GM19468 (cell line): ENCODE data around the gene FITM1.
A peak's percentile ranks its signal among the peaks of the same experiment; 100 is the strongest.
"Not testable (repeated sequence)": the region's sequence is repeated elsewhere in the genome, so short reads cannot be mapped to it uniquely, and the experiment has no call there.

Source experiments
- ATAC-seq: cut with Tn5 transposase; IDR thresholded peaks from one replicate; pipeline ENCODE4 v1.9.1; 2021; ENCODE audit warnings: mild to moderate bottlenecking, moderate library complexity, moderate number of reproducible peaks; ENCODE audit not compliant: unreplicated experiment; ENCODE audit errors: extremely low read depth

The FITM1 gene

GRCh38 chr14:24096545-24097181, 33.8 kb upstream of the FITM1 start:
- ATAC-seq, result no peak

DNA sequence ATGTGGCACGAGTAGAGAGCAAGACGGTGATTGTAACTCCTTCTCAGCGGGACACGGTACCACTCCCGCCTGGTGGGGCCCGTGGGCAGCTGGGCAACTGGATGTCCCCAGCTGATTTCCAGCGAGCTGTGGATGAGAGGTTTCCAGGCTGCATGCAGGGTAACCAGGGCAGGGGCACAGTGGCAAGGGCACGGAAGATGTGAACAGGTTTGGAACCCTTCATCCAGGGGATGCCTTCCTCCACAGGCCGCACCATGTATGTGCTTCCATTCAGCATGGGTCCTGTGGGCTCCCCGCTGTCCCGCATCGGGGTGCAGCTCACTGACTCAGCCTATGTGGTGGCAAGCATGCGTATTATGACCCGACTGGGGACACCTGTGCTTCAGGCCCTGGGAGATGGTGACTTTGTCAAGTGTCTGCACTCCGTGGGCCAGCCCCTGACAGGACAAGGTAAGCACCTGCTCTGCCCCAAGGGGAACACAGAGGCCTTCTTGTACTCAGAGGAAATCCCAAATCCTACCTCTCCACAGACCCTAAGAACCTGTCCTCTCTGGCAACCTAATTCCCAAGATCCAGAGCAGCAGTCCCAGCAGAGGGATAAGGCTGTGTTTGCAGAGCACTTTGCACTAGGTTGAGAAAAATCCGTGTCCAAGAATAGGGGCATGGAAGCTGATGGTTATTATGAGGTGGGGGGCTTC, 32.1 kb upstream of the FITM1 start:
- ATAC-seq, result no peak

DNA sequence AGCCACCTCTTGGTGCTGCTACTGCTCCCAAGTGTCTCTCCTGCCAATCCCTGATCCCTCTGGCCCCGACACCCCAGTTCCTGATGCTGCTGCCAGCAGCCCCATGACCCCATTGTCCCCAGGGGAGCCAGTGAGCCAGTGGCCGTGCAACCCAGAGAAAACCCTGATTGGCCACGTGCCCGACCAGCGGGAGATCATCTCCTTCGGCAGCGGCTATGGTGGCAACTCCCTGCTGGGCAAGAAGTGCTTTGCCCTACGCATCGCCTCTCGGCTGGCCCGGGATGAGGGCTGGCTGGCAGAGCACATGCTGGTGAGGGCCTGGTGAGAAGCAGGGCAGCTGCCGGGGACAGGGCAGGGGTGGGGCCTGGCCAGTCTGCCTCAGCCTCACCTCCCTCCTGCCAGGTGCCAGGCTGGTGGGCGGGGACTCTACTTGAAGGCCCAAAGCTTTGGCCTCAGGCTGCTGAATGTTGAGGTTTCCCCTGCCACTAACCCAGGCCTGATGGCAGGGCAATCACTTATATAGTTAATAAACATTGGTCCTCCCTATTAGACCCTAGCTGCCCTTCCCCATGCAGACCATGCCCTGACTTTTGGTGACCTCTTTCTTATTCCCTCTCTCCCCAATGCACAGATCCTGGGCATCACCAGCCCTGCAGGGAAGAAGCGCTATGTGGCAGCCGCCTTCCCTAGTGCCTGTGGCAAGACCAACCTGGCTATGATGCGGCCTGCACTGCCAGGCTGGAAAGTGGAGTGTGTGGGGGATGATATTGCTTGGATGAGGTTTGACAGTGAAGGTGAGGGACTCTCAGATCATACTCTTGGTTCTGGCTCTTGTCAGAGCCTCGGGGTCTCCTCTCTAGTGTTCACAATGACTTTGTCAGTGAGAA, 31.3 kb upstream of the FITM1 start:
- no peak for ATAC-seq

GRCh38 chr14:24100197-24100981, 30.1 kb upstream of the FITM1 start:
- ATAC-seq, result no peak

- no peak for ATAC-seq
Observed at GRCh38 chr14:24100982-24101494, 29.4 kb upstream of the FITM1 start.

DNA sequence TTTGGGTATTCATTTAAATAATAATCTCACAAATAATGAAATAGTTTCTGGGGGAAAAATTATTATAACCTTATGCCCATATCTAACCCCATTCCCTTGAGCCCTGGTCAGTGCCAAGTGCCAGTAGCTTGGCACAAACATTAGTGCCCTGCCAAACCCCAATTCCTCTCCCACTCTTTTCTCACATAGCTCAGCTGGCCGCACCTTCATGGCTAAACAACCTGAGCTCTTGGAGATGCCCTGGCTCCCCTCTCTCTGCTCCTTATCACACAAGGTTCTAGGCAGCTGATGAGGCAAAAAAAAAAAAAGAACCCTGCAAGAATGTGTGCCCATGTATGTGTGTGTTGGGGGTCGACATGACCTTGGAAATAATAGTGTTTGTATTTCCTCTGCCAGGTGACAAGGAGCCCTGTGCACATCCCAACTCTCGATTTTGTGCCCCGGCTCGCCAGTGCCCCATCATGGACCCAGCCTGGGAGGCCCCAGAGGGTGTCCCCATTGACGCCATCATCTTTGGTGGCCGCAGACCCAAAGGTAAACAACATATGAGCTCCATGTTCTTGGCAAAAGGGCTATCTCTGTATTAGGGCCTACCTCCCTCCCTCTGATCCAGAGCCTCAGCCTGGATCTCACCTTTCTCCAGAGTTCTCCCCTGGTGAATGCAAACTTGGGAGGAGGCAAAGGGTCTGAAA, 28.0 kb upstream of the FITM1 start:
- no peak for ATAC-seq

DNA sequence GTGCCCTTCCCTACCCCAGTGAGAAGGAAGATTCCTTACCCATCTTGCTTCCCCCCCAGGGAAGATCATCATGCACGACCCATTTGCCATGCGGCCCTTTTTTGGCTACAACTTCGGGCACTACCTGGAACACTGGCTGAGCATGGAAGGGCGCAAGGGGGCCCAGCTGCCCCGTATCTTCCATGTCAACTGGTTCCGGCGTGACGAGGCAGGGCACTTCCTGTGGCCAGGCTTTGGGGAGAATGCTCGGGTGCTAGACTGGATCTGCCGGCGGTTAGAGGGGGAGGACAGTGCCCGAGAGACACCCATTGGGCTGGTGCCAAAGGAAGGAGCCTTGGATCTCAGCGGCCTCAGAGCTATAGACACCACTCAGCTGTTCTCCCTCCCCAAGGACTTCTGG, 27.0 kb upstream of the FITM1 start:
- no peak for ATAC-seq

GRCh38 chr14:24105609-24106239, 24.7 kb upstream of the FITM1 start:
- ATAC-seq, result not testable (repeated sequence)

GRCh38 chr14:24106672-24107271, 23.7 kb upstream of the FITM1 start:
- ATAC-seq, result no peak

DNA sequence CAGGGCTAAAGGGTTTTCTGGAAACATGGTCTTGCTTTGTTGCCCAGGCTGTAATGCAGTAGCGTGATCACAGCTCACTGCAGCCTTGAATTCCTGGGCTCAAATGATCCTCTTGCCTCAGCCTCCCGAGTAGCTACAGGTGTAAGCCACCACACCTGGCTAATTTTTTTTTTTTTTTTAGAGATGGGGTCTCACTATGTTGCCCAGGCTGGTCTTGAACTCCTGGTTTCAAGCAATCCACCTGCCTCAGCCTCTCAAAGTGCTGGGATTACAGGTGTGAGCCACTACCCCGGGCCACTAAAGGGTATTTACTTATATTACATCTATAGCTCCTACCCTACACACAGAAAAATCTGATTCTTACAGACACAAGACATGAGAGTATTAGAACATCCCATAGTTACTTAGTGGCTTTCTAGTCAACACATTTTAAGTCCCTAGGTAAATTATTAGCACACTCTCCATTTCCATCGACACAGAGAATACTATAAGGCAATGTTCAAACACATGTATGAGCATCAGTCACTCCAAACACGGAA, 22.1 kb upstream of the FITM1 start:
- ATAC-seq, result no peak

DNA sequence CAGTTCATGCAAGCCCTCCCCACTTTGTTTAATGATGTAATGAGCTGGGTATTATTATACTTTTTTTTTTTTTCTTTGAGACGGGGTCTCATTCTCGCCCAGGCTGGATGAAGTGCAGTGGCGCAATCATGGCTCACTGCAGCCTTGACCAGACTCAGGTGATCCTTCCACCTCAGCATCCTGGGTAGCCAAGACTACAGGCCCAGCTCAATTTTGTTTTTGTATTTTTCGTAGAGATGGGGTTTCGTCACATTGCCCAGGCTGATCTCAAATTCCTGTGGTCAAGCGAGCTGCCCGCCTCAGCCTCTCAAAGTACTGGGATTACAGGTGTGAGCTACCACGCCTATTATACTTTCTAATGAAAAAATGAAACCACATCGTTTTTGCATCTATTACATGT, 20.4 kb upstream of the FITM1 start:
- no peak for ATAC-seq

- ATAC-seq, result no peak
Observed at GRCh38 chr14:24110523-24110922, 19.9 kb upstream of the FITM1 start.

- no peak for ATAC-seq
Observed at GRCh38 chr14:24113379-24113800, 17.1 kb upstream of the FITM1 start.

- ATAC-seq, result peak; percentile 6
Observed at GRCh38 chr14:24113801-24114531, 16.5 kb upstream of the FITM1 start.

GRCh38 chr14:24114532-24115421, 15.7 kb upstream of the FITM1 start, which contains the start of the genes DCAF11 and NRL:
TSS of gene DCAF11 (plus strand) at chr14:24114777. CDS start at chr14:24115595, 818 bp downstream.
TSS of gene NRL (minus strand) at chr14:24114949. CDS start at chr14:24082848, 32,101 bp downstream.
- peak; percentile 85 for ATAC-seq

DNA sequence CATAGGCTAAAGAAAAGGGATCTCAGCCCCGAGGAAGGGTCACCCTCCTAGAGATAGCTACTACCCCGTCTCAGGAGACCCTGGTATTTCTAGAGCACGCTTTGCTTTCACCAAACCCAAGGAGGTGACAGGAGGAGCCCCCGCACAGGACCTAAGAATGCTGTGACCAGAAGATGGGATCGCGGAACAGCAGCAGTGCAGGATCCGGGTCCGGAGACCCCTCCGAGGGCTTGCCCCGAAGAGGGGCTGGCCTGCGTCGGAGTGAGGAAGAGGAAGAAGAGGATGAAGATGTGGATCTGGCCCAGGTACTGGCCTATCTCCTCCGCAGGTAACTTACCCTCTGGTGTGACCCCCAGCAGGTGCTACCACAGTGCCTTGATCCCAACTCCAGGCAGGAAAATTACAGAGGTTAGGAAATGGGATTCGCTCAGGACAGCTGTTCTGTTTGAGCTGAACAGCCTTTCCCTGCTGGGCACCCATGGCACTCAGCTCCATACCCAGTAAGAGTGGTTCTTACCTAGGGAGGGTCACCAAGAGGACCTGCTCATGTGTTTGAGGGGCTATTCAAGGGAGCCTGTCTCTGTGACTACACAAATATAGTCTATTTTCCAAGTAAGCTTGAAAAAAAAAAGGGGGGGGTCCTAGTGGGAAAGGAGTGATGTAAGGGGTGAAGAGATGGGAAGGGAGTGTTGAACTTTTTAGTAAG, 14.9 kb upstream of the FITM1 start:
- no peak for ATAC-seq
